RWPE2 (cell line): ENCODE results near the gene ANKS1B.

Experiments used
- ATAC-seq: fragments of 200-7000 bp; cut with Tn5 transposase; 3 replicates; pipeline ENCODE4 v1.9.1; 2021; ENCODE audit warnings: low read depth
- DNase-seq: peaks from one replicate; pipeline ENCODE4 v3.0.0-alpha.2; 2020; ENCODE audit warnings: low spot score
- H3K27ac ChIP-seq: fragments of 450-650 bp; 2 replicates; pipeline ENCODE4 v1.5.1; 2017; ENCODE audit warnings: mild to moderate bottlenecking; ENCODE audit not compliant: poor library complexity, severe bottlenecking
- H3K27me3 ChIP-seq: fragments of 250-450 bp; sonication (Bioruptor Pico); 2 replicates; pipeline ENCODE4 v1.5.1; 2021; ENCODE audit warnings: mild to moderate bottlenecking, moderate library complexity; ENCODE audit not compliant: insufficient read depth, poor library complexity, severe bottlenecking
- H3K36me3 ChIP-seq: fragments of 250-450 bp; sonication (Bioruptor Pico); 2 replicates; pipeline ENCODE4 v1.5.1; 2020; ENCODE audit warnings: low read depth, mild to moderate bottlenecking, moderate library complexity
- H3K4me1 ChIP-seq: fragments of 250-450 bp; sonication (Bioruptor Pico); 2 replicates; pipeline ENCODE4 v1.5.1; 2021; ENCODE audit warnings: mild to moderate bottlenecking, moderate library complexity; ENCODE audit not compliant: insufficient read depth, poor library complexity, severe bottlenecking
- H3K4me3 ChIP-seq: fragments of 250-450 bp; sonication (Bioruptor Pico); 2 replicates; pipeline ENCODE4 v1.5.1; 2021; ENCODE audit warnings: mild to moderate bottlenecking, moderate library complexity; ENCODE audit not compliant: severe bottlenecking
- H3K9me3 ChIP-seq: fragments of 250-450 bp; sonication (Bioruptor Pico); 2 replicates; pipeline ENCODE4 v1.5.1; 2021; ENCODE audit warnings: mild to moderate bottlenecking, moderate library complexity; ENCODE audit not compliant: severe bottlenecking
- TF ChIP-seq, protein P1 (sequence below): fragments of 450-650 bp; IDR thresholded peaks from one replicate; pipeline ENCODE4 v1.5.1; 2017; ENCODE audit warnings: mild to moderate bottlenecking, moderate library complexity; ENCODE audit not compliant: poor library complexity, severe bottlenecking

Gene ANKS1B

DNA sequence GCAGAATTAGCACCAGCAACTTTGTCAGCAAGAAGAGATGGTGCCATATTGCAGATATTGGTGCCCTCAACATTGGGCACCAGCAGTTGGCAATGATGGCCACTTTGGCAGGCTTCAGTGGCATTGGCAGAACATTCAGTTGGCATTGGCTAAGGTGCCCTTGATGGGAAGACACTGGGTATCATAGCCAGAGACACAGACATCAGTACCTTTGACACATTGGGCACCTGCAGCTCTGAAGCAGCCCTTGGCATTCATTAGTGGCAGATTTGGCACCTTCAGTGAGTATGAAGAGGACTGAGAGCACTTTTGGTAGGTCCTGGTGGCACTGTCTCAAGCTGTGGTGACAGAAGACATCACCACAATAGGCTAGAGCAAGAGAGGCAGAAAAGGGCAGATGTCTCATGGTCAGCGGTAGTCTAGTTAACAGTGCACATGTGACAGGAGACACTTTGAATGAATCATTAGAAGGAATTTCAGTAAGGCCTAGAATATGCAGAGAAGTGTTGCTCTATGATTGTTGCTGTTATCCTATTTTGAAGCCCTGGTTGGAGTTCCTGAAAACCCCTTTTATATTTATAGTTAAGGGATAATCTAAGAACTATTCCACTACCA, 917.5 kb downstream of the ANKS1B start:
- Histone ChIP-seq H3K4me1 (no peaks in the 10 kb centered on the region), H3K36me3 (no peaks in the 10 kb centered on the region), H3K4me3 (no peak overlapping the region), H3K27me3 (no peaks in the 10 kb centered on the region), H3K9me3 (no peaks in the 10 kb centered on the region), H3K27ac (no peak overlapping the region)
- TF ChIP-seq, protein P1, sequence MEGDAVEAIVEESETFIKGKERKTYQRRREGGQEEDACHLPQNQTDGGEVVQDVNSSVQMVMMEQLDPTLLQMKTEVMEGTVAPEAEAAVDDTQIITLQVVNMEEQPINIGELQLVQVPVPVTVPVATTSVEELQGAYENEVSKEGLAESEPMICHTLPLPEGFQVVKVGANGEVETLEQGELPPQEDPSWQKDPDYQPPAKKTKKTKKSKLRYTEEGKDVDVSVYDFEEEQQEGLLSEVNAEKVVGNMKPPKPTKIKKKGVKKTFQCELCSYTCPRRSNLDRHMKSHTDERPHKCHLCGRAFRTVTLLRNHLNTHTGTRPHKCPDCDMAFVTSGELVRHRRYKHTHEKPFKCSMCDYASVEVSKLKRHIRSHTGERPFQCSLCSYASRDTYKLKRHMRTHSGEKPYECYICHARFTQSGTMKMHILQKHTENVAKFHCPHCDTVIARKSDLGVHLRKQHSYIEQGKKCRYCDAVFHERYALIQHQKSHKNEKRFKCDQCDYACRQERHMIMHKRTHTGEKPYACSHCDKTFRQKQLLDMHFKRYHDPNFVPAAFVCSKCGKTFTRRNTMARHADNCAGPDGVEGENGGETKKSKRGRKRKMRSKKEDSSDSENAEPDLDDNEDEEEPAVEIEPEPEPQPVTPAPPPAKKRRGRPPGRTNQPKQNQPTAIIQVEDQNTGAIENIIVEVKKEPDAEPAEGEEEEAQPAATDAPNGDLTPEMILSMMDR: no peak
- no peak for ATAC-seq
- DNase-seq: no peak

DNA sequence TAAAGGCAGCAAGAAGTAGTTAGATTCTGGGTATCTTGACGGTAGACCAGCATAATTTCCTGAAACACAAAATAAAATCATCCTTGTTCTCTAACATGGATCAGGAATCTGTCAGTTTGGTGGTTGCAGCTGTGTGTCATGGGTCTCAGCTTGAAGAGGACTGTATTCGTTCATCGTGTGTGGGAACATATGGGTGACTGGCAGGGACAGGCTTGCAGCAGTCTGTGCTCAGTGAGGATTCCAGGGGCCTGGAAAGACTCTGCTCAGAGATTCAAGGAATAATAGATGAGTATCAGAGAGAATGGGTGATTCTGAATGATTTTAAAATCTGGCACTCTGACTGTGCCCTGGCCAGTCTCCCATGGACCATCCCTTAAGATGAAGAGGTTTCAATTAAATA, 918.0 kb downstream of the ANKS1B start:
- TF ChIP-seq, protein P1: no peak
- Histone ChIP-seq H3K4me3 (no peak overlapping the region), H3K27me3 (no peaks in the 10 kb centered on the region), H3K9me3 (no peaks in the 10 kb centered on the region), H3K27ac (no peak overlapping the region), H3K4me1 (no peaks in the 10 kb centered on the region), H3K36me3 (no peaks in the 10 kb centered on the region)
- DNase-seq (no peak), ATAC-seq (no peak)

DNA sequence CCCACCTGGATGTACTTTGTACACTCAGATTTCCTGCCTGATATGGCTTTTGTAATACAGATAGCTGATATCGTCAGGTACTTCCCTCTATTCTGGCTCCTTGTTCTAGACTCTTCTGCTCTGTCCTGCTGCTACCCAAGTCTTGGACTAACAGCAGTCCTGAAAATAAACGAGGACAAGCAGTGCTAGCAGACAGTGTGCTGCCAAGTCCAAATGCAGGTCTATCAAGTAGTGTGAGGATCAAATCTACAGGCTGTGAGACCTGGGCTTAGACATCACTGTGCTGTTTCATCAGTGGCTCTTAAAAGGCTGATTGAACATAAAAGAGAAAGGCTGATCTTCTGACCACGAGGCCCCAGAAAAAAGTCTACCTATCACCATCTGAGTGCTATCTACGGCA, 921.6 kb downstream of the ANKS1B start:
- ATAC-seq (no peak), DNase-seq (no peak)
- Histone ChIP-seq H3K9me3 (no peaks in the 10 kb centered on the region), H3K27ac (no peak overlapping the region), H3K4me3 (no peak overlapping the region), H3K4me1 (no peaks in the 10 kb centered on the region), H3K27me3 (no peaks in the 10 kb centered on the region), H3K36me3 (no peaks in the 10 kb centered on the region)
- TF ChIP-seq, protein P1: no peak

DNA sequence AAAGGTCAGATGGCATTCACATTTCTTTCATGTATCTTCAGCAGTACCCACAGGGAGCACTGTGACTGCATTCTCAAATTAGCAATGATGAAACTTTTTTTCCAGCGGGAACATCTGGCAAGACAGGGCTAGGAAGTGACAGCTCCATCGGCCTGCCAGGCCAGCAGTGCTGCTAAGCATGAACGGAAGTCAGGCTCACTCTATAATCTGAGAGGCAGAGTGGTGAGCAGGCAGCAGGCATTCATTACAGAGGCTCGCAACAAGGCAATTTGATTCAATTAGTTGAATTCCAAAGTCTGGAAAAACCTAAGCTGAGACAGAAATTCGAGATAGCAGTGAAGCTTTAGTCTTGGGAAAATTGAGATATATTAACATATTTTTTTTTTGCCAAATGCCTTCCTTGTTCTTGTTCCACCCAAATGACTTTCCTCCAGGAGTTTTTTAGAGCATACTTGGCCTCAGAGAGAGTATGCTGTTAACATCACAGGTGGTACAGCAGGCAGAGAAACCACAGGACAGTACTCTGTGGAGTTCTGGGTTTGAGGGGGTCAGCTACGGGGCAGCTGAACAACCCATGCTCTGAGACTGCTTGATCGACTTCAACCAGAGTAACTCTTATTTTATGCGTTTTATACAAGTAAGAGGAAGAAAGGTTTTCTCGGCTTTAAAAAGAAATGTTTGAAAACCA, 924.8 kb downstream of the ANKS1B start:
- Histone ChIP-seq H3K27ac (no peak overlapping the region), H3K4me3 (no peak overlapping the region), H3K9me3 (no peaks in the 10 kb centered on the region), H3K4me1 (no peaks in the 10 kb centered on the region), H3K36me3 (no peaks in the 10 kb centered on the region), H3K27me3 (no peaks in the 10 kb centered on the region)
- TF ChIP-seq, protein P1: no peak
- ATAC-seq: no peak
- DNase-seq: no peak

DNA sequence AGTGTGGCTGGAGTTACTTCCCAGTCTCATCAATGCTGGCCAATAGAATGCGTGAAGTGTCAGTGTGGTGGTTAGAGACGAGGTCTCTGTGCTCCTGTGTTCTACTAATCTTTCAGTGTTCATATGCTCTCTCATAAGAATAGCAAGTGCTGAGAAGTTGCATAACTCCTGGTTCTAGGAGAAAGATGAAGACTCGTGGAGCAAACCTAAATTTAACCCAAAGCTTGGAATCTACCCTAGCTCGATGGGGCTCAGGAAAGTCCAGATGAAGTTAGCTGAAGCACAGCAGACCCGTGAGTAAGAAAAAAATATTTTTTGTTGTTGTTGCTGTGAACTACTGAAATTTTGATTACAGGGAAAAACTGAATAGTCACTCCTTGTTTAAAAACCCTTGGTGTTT, 927.1 kb downstream of the ANKS1B start:
- Histone ChIP-seq H3K4me3 (no peak overlapping the region), H3K27ac (no peak overlapping the region), H3K27me3 (no peaks in the 10 kb centered on the region), H3K36me3 (no peaks in the 10 kb centered on the region), H3K9me3 (no peaks in the 10 kb centered on the region), H3K4me1 (no peaks in the 10 kb centered on the region)
- TF ChIP-seq, protein P1: no peak
- no peak for DNase-seq
- ATAC-seq: no peak
